ENCODE results near the gene UPK1A. TPM values are rescaled to one million over a fixed set of nuclear protein-coding genes. Genes with fewer than 3 reads are reported as not detected.

UPK1A gene
- total RNA-seq, 1 experiment from 2014 or later: not detected

GRCh38 chr19:35724560-35724959, 58.2 kb downstream of the UPK1A start:
- peaks cover 92% of the 10 kb centered on the region for H3K36me3 Mint-ChIP-seq (ENCODE audit: insufficient read depth, unreplicated experiment)
- no peaks in the 10 kb centered on the region for H3K27me3 Mint-ChIP-seq (ENCODE audit: insufficient read depth, unreplicated experiment)
- DNase-seq (ENCODE audit: unreplicated experiment): no peak
- ChIA-PET POLR2A (no interaction called here), CTCF (no interaction called here)
- no peak overlapping the region for H3K4me3 Mint-ChIP-seq (ENCODE audit: unreplicated experiment)
- H3K27ac Mint-ChIP-seq (ENCODE audit: low read depth, unreplicated experiment): no peak overlapping the region
- intact Hi-C loops (cut with micrococcal nuclease): no loop called here
- no TSS peak for BruUV-seq (replicated peaks)
- TF ChIP-seq CTCF (IDR thresholded peaks at IDR 0.05; ENCODE audit: unreplicated experiment): no peak
- H3K9me3 Mint-ChIP-seq (ENCODE audit: unreplicated experiment): no peaks in the 10 kb centered on the region
- peaks cover 7% of the 10 kb centered on the region for H3K4me1 Mint-ChIP-seq (ENCODE audit: insufficient read depth, unreplicated experiment)

- Mint-ChIP-seq H3K36me3 (ENCODE audit: insufficient read depth, unreplicated experiment) (peaks cover 93% of the 10 kb centered on the region), H3K9me3 (ENCODE audit: unreplicated experiment) (no peaks in the 10 kb centered on the region), H3K4me3 (ENCODE audit: unreplicated experiment) (no peak overlapping the region), H3K27ac (ENCODE audit: low read depth, unreplicated experiment) (peak overlapping the region; percentile 53), H3K27me3 (ENCODE audit: insufficient read depth, unreplicated experiment) (no peaks in the 10 kb centered on the region), H3K4me1 (ENCODE audit: insufficient read depth, unreplicated experiment) (peaks cover under 1% of the 10 kb centered on the region)
- BruUV-seq (replicated peaks): no TSS peak
- ChIA-PET CTCF (no interaction called here), POLR2A (no interaction called here)
- TF ChIP-seq CTCF (IDR thresholded peaks at IDR 0.05; ENCODE audit: unreplicated experiment): no peak
- intact Hi-C loops (cut with micrococcal nuclease): no loop called here
- DNase-seq (ENCODE audit: unreplicated experiment): no peak
Measured at GRCh38 chr19:35725216-35725861, 59.0 kb downstream of the UPK1A start.

GRCh38 chr19:35727053-35727955, 61.0 kb downstream of the UPK1A start:
- POLR2A ChIA-PET: interaction anchor here (1.1 to 1.2 kb wide), 2 partner anchors 13 to 18 kb away, joined by 4 to 5 read pairs; partner anchors contain the start of genes PSENEN and U2AF1L4

More at GRCh38 chr19:35727053-35727955, 61.0 kb downstream of the UPK1A start:
- CTCF ChIA-PET: interaction anchor here (0.6 to 0.7 kb wide), 2 partner anchors 178 to 180 kb away, joined by 3 read pairs; no protein-coding TSS in a partner anchor
- no peaks in the 10 kb centered on the region for H3K9me3 Mint-ChIP-seq (ENCODE audit: unreplicated experiment)
- no peak for TF ChIP-seq CTCF (IDR thresholded peaks at IDR 0.05; ENCODE audit: unreplicated experiment)
- no TSS peak for BruUV-seq (replicated peaks)
- no peaks in the 10 kb centered on the region for H3K4me1 Mint-ChIP-seq (ENCODE audit: insufficient read depth, unreplicated experiment)
- no peak for DNase-seq (ENCODE audit: unreplicated experiment)
- no peaks in the 10 kb centered on the region for H3K27me3 Mint-ChIP-seq (ENCODE audit: insufficient read depth, unreplicated experiment)
- intact Hi-C loops (cut with micrococcal nuclease): no loop called here
- no peak overlapping the region for H3K27ac Mint-ChIP-seq (ENCODE audit: low read depth, unreplicated experiment)
- no peak overlapping the region for H3K4me3 Mint-ChIP-seq (ENCODE audit: unreplicated experiment)
- H3K36me3 Mint-ChIP-seq (ENCODE audit: insufficient read depth, unreplicated experiment): peaks cover 85% of the 10 kb centered on the region

Other genes with a start within 250 kb of the UPK1A start
- not detected in 2 replicates for gene FFAR2, start 218.3 kb upstream of the UPK1A start, total RNA-seq (2022)
- gene KRTDAP, start 176.1 kb upstream of the UPK1A start, total RNA-seq (2022): not detected in 2 replicates
- gene DMKN, start 152.9 kb upstream of the UPK1A start, total RNA-seq (2022): 86.2 and 90.7 TPM in 2 replicates
- 0.61 TPM in 1 of 2 replicates, not detected in the other for gene SBSN, start 138.2 kb upstream of the UPK1A start, total RNA-seq (2022)
- gene GAPDHS, start 133.1 kb upstream of the UPK1A start, total RNA-seq (2022): not detected in 2 replicates
- 110 and 123 TPM in 2 replicates for gene TMEM147, start 120.9 kb upstream of the UPK1A start, total RNA-seq (2022)
- not detected in 2 replicates for gene ATP4A, start 102.9 kb upstream of the UPK1A start, total RNA-seq (2022)
- gene PMIS2, start 80.3 kb upstream of the UPK1A start, total RNA-seq (2022): not detected in 2 replicates
- 6.3 and 10.6 TPM in 2 replicates for gene HAUS5, start 53.8 kb upstream of the UPK1A start, total RNA-seq (2022)
- 84.2 and 87.7 TPM in 2 replicates for gene RBM42, start 37.5 kb upstream of the UPK1A start, total RNA-seq (2022)
- gene ETV2, start 24.8 kb upstream of the UPK1A start, total RNA-seq (2022): 0.44 and 1.0 TPM in 2 replicates
- gene COX6B1, start 18.2 kb upstream of the UPK1A start, total RNA-seq (2022): 213 and 265 TPM in 2 replicates
- not detected in 2 replicates for gene ZBTB32, start 38.0 kb downstream of the UPK1A start, total RNA-seq (2022)
- gene KMT2B, start 51.5 kb downstream of the UPK1A start, total RNA-seq (2022): 36.0 TPM in 2 replicates
- 3.6 and 4.2 TPM in 2 replicates for gene IGFLR1, start 75.9 kb downstream of the UPK1A start, total RNA-seq (2022)
- 32.0 and 37.5 TPM in 2 replicates for gene U2AF1L4, start 78.9 kb downstream of the UPK1A start, total RNA-seq (2022)
- gene PSENEN, start 79.1 kb downstream of the UPK1A start, total RNA-seq (2022): 65.0 and 86.9 TPM in 2 replicates
- gene LIN37, start 82.1 kb downstream of the UPK1A start, total RNA-seq (2022): 19.6 and 24.6 TPM in 2 replicates
- 0.21 TPM in 1 of 2 replicates, not detected in the other for gene HSPB6, start 90.5 kb downstream of the UPK1A start, total RNA-seq (2022)
- gene PROSER3, start 91.7 kb downstream of the UPK1A start, total RNA-seq (2022): 33.8 and 37.3 TPM in 2 replicates
- gene ARHGAP33, start 109.0 kb downstream of the UPK1A start, total RNA-seq (2022): 5.4 and 5.6 TPM in 2 replicates
- gene PRODH2, start 146.3 kb downstream of the UPK1A start, total RNA-seq (2022): not detected in 2 replicates
- not detected in 2 replicates for gene NPHS1, start 186.0 kb downstream of the UPK1A start, total RNA-seq (2022)
- gene KIRREL2, start 190.4 kb downstream of the UPK1A start, total RNA-seq (2022): not detected in 2 replicates
- 1.3 and 2.4 TPM in 2 replicates for gene APLP1, start 202.1 kb downstream of the UPK1A start, total RNA-seq (2022)
- gene NFKBID, start 234.0 kb downstream of the UPK1A start, total RNA-seq (2022): 6.4 and 8.4 TPM in 2 replicates
- not detected in 2 replicates for gene HCST, start 236.0 kb downstream of the UPK1A start, total RNA-seq (2022)
- gene TYROBP, start 241.8 kb downstream of the UPK1A start, total RNA-seq (2022): not detected in 2 replicates